Nephron progenitor cell (in vitro differentiated cells): ENCODE results near the gene TMEM252.

Experiments used
- DNase-seq: peaks from one replicate; pipeline ENCODE4 v3.0.0; 2021
- H3K27ac Mint-ChIP-seq: 2 replicates; pipeline ENCODE4 v1.8.0; 2021; ENCODE audit warnings: mild to moderate bottlenecking, moderate library complexity, mixed read lengths
- H3K27me3 Mint-ChIP-seq: 2 replicates; pipeline ENCODE4 v1.8.0; 2021; ENCODE audit warnings: mild to moderate bottlenecking, low read depth, mixed read lengths; ENCODE audit not compliant: poor library complexity
- H3K36me3 Mint-ChIP-seq: 2 replicates; pipeline ENCODE4 v1.8.0; 2021; ENCODE audit warnings: low read depth, mixed read lengths
- H3K4me1 Mint-ChIP-seq: 2 replicates; pipeline ENCODE4 v1.8.0; 2021; ENCODE audit warnings: mixed read lengths
- H3K4me3 Mint-ChIP-seq: 2 replicates; pipeline ENCODE4 v1.8.0; 2021; ENCODE audit warnings: mild to moderate bottlenecking, moderate library complexity, mixed read lengths
- H3K9me3 Mint-ChIP-seq: 2 replicates; pipeline ENCODE4 v1.8.0; 2021; ENCODE audit warnings: mild to moderate bottlenecking, moderate library complexity, mixed read lengths
- CTCF ChIP-seq: fragments of 200-600 bp; sonication (generic); IDR thresholded peaks from 2 replicates; pipeline ENCODE4 v1.5.0; 2021; ENCODE audit warnings: antibody characterized with exemption

Gene TMEM252

GRCh38 chr9:68540712-68541535 is at the start of gene TMEM252:
Gene TMEM252 (minus strand): TSS chr9:68540883. CDS start chr9:68540814, 69 bp downstream.
- Mint-ChIP-seq H3K4me3 (no peak within 1 kb of the TSS), H3K27me3 (peaks cover 30% of the 10 kb centered on the region), H3K27ac (no peak within 1 kb of the TSS), H3K9me3 (no peaks in the 10 kb centered on the region), H3K36me3 (no peaks in the 10 kb centered on the region), H3K4me1 (peaks cover 43% of the 10 kb centered on the region)
- no peak for DNase-seq
- TF ChIP-seq CTCF: no peak

- Mint-ChIP-seq H3K36me3 (no peaks in the 10 kb centered on the region), H3K4me1 (peaks cover 18% of the 10 kb centered on the region), H3K27ac (no peak overlapping the region), H3K9me3 (peaks cover 29% of the 10 kb centered on the region), H3K4me3 (no peak overlapping the region), H3K27me3 (peaks cover 7% of the 10 kb centered on the region)
- no peak for DNase-seq
- no peak for TF ChIP-seq CTCF
Observed at GRCh38 chr9:68585034-68585761, 44.5 kb upstream of the TMEM252 start.

- peak; percentile 83 for DNase-seq
- Mint-ChIP-seq H3K4me3 (no peak overlapping the region), H3K9me3 (peaks cover 25% of the 10 kb centered on the region), H3K36me3 (no peaks in the 10 kb centered on the region), H3K4me1 (peaks cover 18% of the 10 kb centered on the region), H3K27ac (no peak overlapping the region), H3K27me3 (peaks cover 11% of the 10 kb centered on the region)
- TF ChIP-seq CTCF: peak; percentile 98
Observed at GRCh38 chr9:68584189-68585033, 43.7 kb upstream of the TMEM252 start.

GRCh38 chr9:68581696-68582095 is 41.0 kb upstream of the TMEM252 start:
- Mint-ChIP-seq H3K4me1 (peaks cover 31% of the 10 kb centered on the region), H3K4me3 (no peak overlapping the region), H3K36me3 (no peaks in the 10 kb centered on the region), H3K27ac (no peak overlapping the region), H3K27me3 (peaks cover 12% of the 10 kb centered on the region), H3K9me3 (peaks cover 6% of the 10 kb centered on the region)
- no peak for TF ChIP-seq CTCF
- no peak for DNase-seq

- Mint-ChIP-seq H3K9me3 (peaks cover 6% of the 10 kb centered on the region), H3K4me1 (peaks cover 36% of the 10 kb centered on the region), H3K4me3 (no peak overlapping the region), H3K27me3 (peaks cover 9% of the 10 kb centered on the region), H3K27ac (no peak overlapping the region), H3K36me3 (no peaks in the 10 kb centered on the region)
- no peak for DNase-seq
- no peak for TF ChIP-seq CTCF
Observed at GRCh38 chr9:68577774-68578591, 37.3 kb upstream of the TMEM252 start.
